ENCODE results near the gene PADI4.

DNA sequence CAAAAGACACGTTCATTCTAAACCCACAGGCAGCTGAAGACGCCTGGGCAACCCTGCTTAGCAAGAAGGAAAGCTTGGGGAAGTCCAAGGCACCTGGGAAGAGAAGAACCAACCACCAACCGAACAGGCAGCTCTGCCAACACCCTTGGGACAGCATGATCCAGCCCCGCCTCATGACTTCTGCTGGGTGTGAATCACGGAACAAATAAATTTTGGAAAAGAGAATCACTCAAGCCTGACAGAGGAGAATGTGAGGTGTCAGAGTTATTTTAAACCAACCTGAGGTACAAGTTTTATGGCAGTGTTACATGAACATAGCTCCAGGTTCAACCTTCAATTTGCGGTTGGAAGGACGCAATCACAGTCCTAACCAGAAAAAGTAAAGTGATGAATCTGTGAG, 10.0 kb upstream of the PADI4 start:
- TF ChIP-seq POLR2A (IDR thresholded peaks at IDR 0.05) (no peak), CTCF (IDR thresholded peaks at IDR 0.05) (no peak)

Data from prostate gland (tissue), 2 donors.